MV-4-11 (cell line): ENCODE measurements around the gene PLPP6.

Experiments used
- DNase-seq: peaks from one replicate; lab custom pipeline; 2025; lab: John Stamatoyannopoulos, UW

Gene PLPP6

GRCh38 chr9:4700091-4700490, 38.0 kb downstream of the PLPP6 start:
- DNase-seq: no peak

GRCh38 chr9:4700932-4701331, 38.8 kb downstream of the PLPP6 start:
- no peak for DNase-seq

- no peak for DNase-seq
Measured at GRCh38 chr9:4701526-4701925, 39.4 kb downstream of the PLPP6 start.

GRCh38 chr9:4704129-4704528, 42.0 kb downstream of the PLPP6 start:
- DNase-seq: no peak

- DNase-seq: no peak
Measured at GRCh38 chr9:4706021-4706420, 43.9 kb downstream of the PLPP6 start.

GRCh38 chr9:4706971-4707622, 45.0 kb downstream of the PLPP6 start:
- DNase-seq: peak; percentile 82

- no peak for DNase-seq
Measured at GRCh38 chr9:4709380-4709779, 47.3 kb downstream of the PLPP6 start.

- DNase-seq: no peak
Measured at GRCh38 chr9:4713849-4714248, 51.8 kb downstream of the PLPP6 start.

- no peak for DNase-seq
Measured at GRCh38 chr9:4714266-4715016, 52.3 kb downstream of the PLPP6 start.
